ENCODE data around the gene CDH24. TPM values are rescaled to one million over a fixed set of nuclear protein-coding genes. Genes with fewer than 3 reads are reported as not detected.
A peak's percentile ranks its signal among the peaks of the same experiment; 100 is the strongest.

The CDH24 gene
- total and polyA plus RNA-seq, 9 of the 15 experiments (the other 6 are each of a cell fraction or from before 2014, with no cell fraction given), result 0.04 to 16.2 (median 4.9) TPM

GRCh38 chr14:23056145-23056955, 970 bp downstream of the CDH24 start (continued):
- peak; percentile 56; the same call in 1 of the 2 replicates for TF ChIP-seq MGA (IDR thresholded peaks at IDR 0.05)
- no peak for TF ChIP-seq ELK1 (CRISPR knock-in tag; IDR thresholded peaks at IDR 0.05)
- peak; percentile 65; the same call in 1 of the 2 replicates for TF ChIP-seq NBN (IDR thresholded peaks at IDR 0.05; ENCODE audit: low read depth)
- no peak for TF ChIP-seq CSDE1 (IDR thresholded peaks at IDR 0.05)
- peak; percentile 45 for TF ChIP-seq TAF1 (IDR thresholded peaks at IDR 0.05; ENCODE audit: control insufficient read depth, extremely low read depth, insufficient read depth, low read length, severe bottlenecking)
- TF ChIP-seq CTCFL (IDR thresholded peaks at IDR 0.05; ENCODE audit: borderline replicate concordance, insufficient read depth, low read depth, low read length, poor library complexity, severe bottlenecking), result peak; percentile 98
- no peak; the same call in 1 of the 2 replicates for TF ChIP-seq MAX (CRISPR knock-in tag; IDR thresholded peaks at IDR 0.05)
- TF ChIP-seq NCOA4 (IDR thresholded peaks at IDR 0.05; ENCODE audit: partially characterized antibody), result no peak
- TF ChIP-seq TRIM28 (IDR thresholded peaks at IDR 0.05), result 0 out of 2 replicates have a peak, but pooled peaks have one; percentile 22
- peak; percentile 42; the same call in 1 of the 2 replicates for TF ChIP-seq MBD2 (IDR thresholded peaks at IDR 0.05; ENCODE audit: borderline replicate concordance, low read depth)
- no peak for TF ChIP-seq BRD4 (IDR thresholded peaks at IDR 0.05)
- no peak for TF ChIP-seq PURB (CRISPR knock-in tag; IDR thresholded peaks at IDR 0.05; ENCODE audit: low read depth)
